Endothelial cell of umbilical vein (primary cell): ENCODE measurements around the gene TSPO. TPM values are rescaled to one million over a fixed set of nuclear protein-coding genes. Genes with fewer than 3 reads are reported as not detected.

ENCODE experiments used
- BruUV-seq: library from RNA; stranded (reverse); fragments of 400-500 nt; replicated peaks from 2 replicates; lab custom pipeline; 2021; lab: Mats Ljungman, UMichigan
- CTCF ChIA-PET: fragments of 300-600, 350-600 bp; sonication (Branson Sonifier 250); formaldehyde crosslinking; loops from one replicate; lab custom pipeline; 2021; ENCODE audit warnings: antibody characterized with exemption, inconsistent platforms; lab: Charles Lee
- POLR2A ChIA-PET: fragments of 300-600, 350-600 bp; sonication (Branson Sonifier 250); formaldehyde crosslinking; loops from one replicate; lab custom pipeline; 2021; ENCODE audit warnings: antibody characterized with exemption, inconsistent platforms; lab: Charles Lee
- DNase-seq: peaks from one replicate; pipeline ENCODE4 v3.0.0-alpha.2; 2011; ENCODE audit warnings: low read depth, low spot score
- FAIRE-seq: peaks from 2 replicates; lab custom pipeline; 2011; peaks lifted over from hg19 to GRCh38; lab: Jason Lieb, UNC
- H2AFZ ChIP-seq: 2 replicates; pipeline ENCODE4 v1.6.0; 2012; ENCODE audit warnings: low read depth, low read length, control low read depth, inconsistent platforms
- H3K27ac ChIP-seq: 2 replicates; pipeline ENCODE4 v1.5.1; 2011; ENCODE audit warnings: low read depth, mild to moderate bottlenecking, control low read depth, low read length, moderate library complexity; ENCODE audit not compliant: insufficient read depth
- H3K27me3 ChIP-seq, 2 experiments: 2 replicates each; pipeline versions ENCODE4 v1.6.0 to v1.6.1; 2011; ENCODE audit warnings: low read length in 2 of 2, mixed read lengths in 1 of 2; ENCODE audit not compliant: control insufficient read depth in 2 of 2, insufficient read depth in 2 of 2
- H3K36me3 ChIP-seq, 2 experiments: 2 replicates in 1 of 2; 3 replicates in 1 of 2; pipeline ENCODE4 v1.5.1; 2011; ENCODE audit warnings: low read length in 2 of 2, mild to moderate bottlenecking in 1 of 2, moderate library complexity in 1 of 2; ENCODE audit not compliant: control insufficient read depth in 2 of 2, insufficient read depth in 2 of 2; ENCODE audit errors: extremely low read depth in 1 of 2
- H3K4me1 ChIP-seq: 3 replicates; pipeline ENCODE4 v1.5.1; 2011; ENCODE audit warnings: mild to moderate bottlenecking, low read length; ENCODE audit not compliant: control insufficient read depth, insufficient read depth; ENCODE audit errors: extremely low read depth
- H3K4me2 ChIP-seq: 2 replicates; pipeline ENCODE4 v1.6.1; 2011; ENCODE audit warnings: low read length, control low read depth, mixed read lengths; ENCODE audit not compliant: insufficient read depth
- H3K4me3 ChIP-seq, 3 experiments: fragments of 200-600 bp in 1 of 3; sonication (generic), shearing (Covaris generic) in 1 of 3; replicated peaks in 1 of 3; 2 replicates each; pipeline ENCODE4 v1.5.1; 2011 to 2016; ENCODE audit warnings: control low read depth in 3 of 3, low read length in 3 of 3, mild to moderate bottlenecking in 2 of 3, inconsistent platforms in 1 of 3, low read depth in 1 of 3, moderate library complexity in 1 of 3; ENCODE audit not compliant: insufficient read depth in 1 of 3
- H3K79me2 ChIP-seq: 2 replicates; pipeline ENCODE4 v1.6.0; 2012; ENCODE audit warnings: low read length, inconsistent platforms; ENCODE audit not compliant: control insufficient read depth, insufficient read depth
- H3K9ac ChIP-seq: replicated peaks from 2 replicates; pipeline ENCODE3; 2011; ENCODE audit warnings: low read length, control low read depth; ENCODE audit not compliant: insufficient read depth; ENCODE audit errors: extremely low read depth
- H3K9me1 ChIP-seq: replicated peaks from 3 replicates; pipeline ENCODE4 v1.6.0; 2011; ENCODE audit warnings: mild to moderate bottlenecking, low read length; ENCODE audit not compliant: control insufficient read depth, insufficient read depth; ENCODE audit errors: extremely low read depth
- H3K9me3 ChIP-seq: replicated peaks from 2 replicates; pipeline ENCODE4 v1.5.1; 2012; ENCODE audit warnings: low read length, inconsistent platforms; ENCODE audit not compliant: control insufficient read depth, insufficient read depth
- H4K20me1 ChIP-seq: replicated peaks from 2 replicates; pipeline ENCODE3; 2011; ENCODE audit warnings: mild to moderate bottlenecking, low read length; ENCODE audit not compliant: control insufficient read depth, insufficient read depth; ENCODE audit errors: extremely low read depth
- CTCF ChIP-seq, 2 donors: IDR thresholded peaks; 1 replicate in 1 of 2; 2 replicates in 1 of 2; pipeline ENCODE4 v1.5.1; 2011; ENCODE audit warnings: low read length in 2 of 2, mild to moderate bottlenecking in 2 of 2, moderate library complexity in 2 of 2, control low read depth in 1 of 2, inconsistent platforms in 1 of 2, low read depth in 1 of 2; ENCODE audit not compliant: insufficient read depth in 1 of 2; ENCODE audit errors: extremely low read depth in 1 of 2
- EZH2 ChIP-seq: IDR thresholded peaks from 2 replicates; pipeline ENCODE4 v1.6.1; 2012; ENCODE audit warnings: borderline replicate concordance, low read depth, mild to moderate bottlenecking, moderate library complexity, low read length, inconsistent platforms; ENCODE audit not compliant: severe bottlenecking
- FOS ChIP-seq: IDR thresholded peaks from 2 replicates; pipeline ENCODE4 v1.6.1; 2011; ENCODE audit warnings: mild to moderate bottlenecking, low read length, moderate library complexity, borderline replicate concordance; ENCODE audit not compliant: insufficient read depth
- GATA2 ChIP-seq: IDR thresholded peaks from 2 replicates; pipeline ENCODE4 v1.7.0; 2011; ENCODE audit warnings: low read depth, mild to moderate bottlenecking, moderate library complexity, mixed read lengths, low read length; ENCODE audit not compliant: insufficient read length, insufficient read depth
- JUN ChIP-seq: IDR thresholded peaks from 2 replicates; pipeline ENCODE4 v1.6.1; 2011; ENCODE audit warnings: borderline replicate concordance, low read depth; ENCODE audit not compliant: insufficient read length, insufficient read depth
- MAX ChIP-seq: IDR thresholded peaks from 2 replicates; pipeline ENCODE4 v1.6.1; 2011; ENCODE audit not compliant: insufficient read depth, insufficient read length
- MYC ChIP-seq: IDR thresholded peaks from one replicate; pipeline ENCODE4 v1.6.1; 2011; ENCODE audit warnings: mild to moderate bottlenecking, low read depth, low read length
- POLR2A ChIP-seq: IDR thresholded peaks from 2 replicates; pipeline ENCODE4 v1.6.1; 2012; ENCODE audit warnings: low read depth, mild to moderate bottlenecking, control low read depth, low read length
- POLR2AphosphoS5 ChIP-seq: IDR thresholded peaks from 2 replicates; pipeline ENCODE4 v1.6.1; 2012; ENCODE audit warnings: low read depth, mild to moderate bottlenecking, control low read depth, low read length, moderate library complexity; ENCODE audit not compliant: insufficient read depth
- dilution Hi-C: fragments of 300-500 bp; cut with MboI; formaldehyde crosslinking; loops from one replicate; pipeline ENCODE4 v1.15.0; 2019; ENCODE audit warnings: low sequenced_read_pairs; ENCODE audit not compliant: extremely low pct_ligation_motif_present
- intact Hi-C: fragments of 100-400 bp; cut with micrococcal nuclease; formaldehyde crosslinking; loops from one replicate; pipeline ENCODE4 v1.10.0; 2022
- polyA plus RNA-seq, 4 experiments: library from polyadenylated mRNA; depleted of rRNA in 3 of 4; stranded (reverse) in 3 of 4; unstranded in 1 of 4; fragments of >200 nt; gene quantifications; 2 replicates each; pipeline versions ENCODE4 v1.2.1 to v1.2.3, GENCODE V29; 2011 to 2012; ENCODE audit warnings: missing spikeins in 1 of 4
- total RNA-seq: library from RNA; stranded (reverse); gene quantifications from 2 replicates; pipeline ENCODE4 v1.2.3, GENCODE V29; 2021

The TSPO gene
- total and polyA plus RNA-seq, 2 donors (not counting 3 experiments of a cell fraction or from before 2014, with no cell fraction given) = 328 to 720 TPM

GRCh38 chr22:43169310-43170130, 18.2 kb downstream of the TSPO start:
- TF ChIP-seq POLR2A = no peak
- TF ChIP-seq EZH2 = no peak
- TF ChIP-seq FOS = no peak
- no peak for TF ChIP-seq GATA2
- no peak for TF ChIP-seq CTCF (IDR thresholded peaks at IDR 0.05; ENCODE audit: extremely low read depth in 1 of 2, insufficient read depth in 1 of 2, low read depth in 1 of 2, low read length in 2 of 2)
- TF ChIP-seq JUN = no peak
- TF ChIP-seq MYC = no peak
- no peak for TF ChIP-seq MAX
- TF ChIP-seq POLR2AphosphoS5 = no peak
- ChIA-PET CTCF (no interaction called here), POLR2A (no interaction called here)
- Histone ChIP-seq H4K20me1 (no peaks in the 10 kb centered on the region), H3K36me3 (peaks cover 11 to 14% of the 10 kb centered on the region in 2 experiments), H3K27ac (no peak overlapping the region), H3K9me3 (no peaks in the 10 kb centered on the region), H3K4me3 (no peak overlapping the region), H3K9me1 (no peaks in the 10 kb centered on the region), H3K4me1 (peaks cover 2% of the 10 kb centered on the region), H2AFZ (no peak overlapping the region), H3K9ac (no peak overlapping the region), H3K79me2 (no peaks in the 10 kb centered on the region), H3K27me3 (no peaks in the 10 kb centered on the region), H3K4me2 (no peak overlapping the region)
- FAIRE-seq = no peak
- dilution Hi-C loops = no loop called here
- DNase-seq = no peak
- intact Hi-C loops = no loop called here
- BruUV-seq = no TSS peak
